Daoy (cell line): ENCODE measurements around the gene JPH3. TPM values are rescaled to one million over a fixed set of nuclear protein-coding genes. Genes with fewer than 3 reads are reported as not detected.
"Not testable (repeated sequence)": the region's sequence is repeated elsewhere in the genome, so short reads cannot be mapped to it uniquely, and the experiment has no call there.

Experiments
- DNase-seq: peaks from one replicate; pipeline ENCODE4 v3.0.0-alpha.2; 2015; ENCODE audit warnings: low read depth
- total RNA-seq: library from RNA; depleted of rRNA; stranded (reverse); fragments of >200 nt; shearing (Covaris generic); gene quantifications from 2 replicates; pipeline ENCODE4 v1.2.3, GENCODE V29; 2014

Gene JPH3
- total RNA-seq, 1 experiment from 2014 or later, result 6.2 TPM

GRCh38 chr16:87681051-87681602, 78.8 kb downstream of the JPH3 start:
- not testable (repeated sequence) for DNase-seq

- DNase-seq, result peak; percentile 63
Measured at GRCh38 chr16:87681981-87682570, 79.8 kb downstream of the JPH3 start.

- DNase-seq, result no peak
Measured at GRCh38 chr16:87682852-87683399, 80.6 kb downstream of the JPH3 start.

- DNase-seq, result no peak
Measured at GRCh38 chr16:87684106-87684677, 81.9 kb downstream of the JPH3 start.

GRCh38 chr16:87684711-87685404, 82.5 kb downstream of the JPH3 start:
- no peak for DNase-seq

- no peak for DNase-seq
Measured at GRCh38 chr16:87685405-87685755, 83.1 kb downstream of the JPH3 start.

GRCh38 chr16:87685766-87686165, 83.5 kb downstream of the JPH3 start:
- DNase-seq, result no peak

GRCh38 chr16:87686697-87687096, 84.4 kb downstream of the JPH3 start:
- DNase-seq, result no peak

- peak; percentile 46 for DNase-seq
Measured at GRCh38 chr16:87687126-87687910, 85.0 kb downstream of the JPH3 start.

- DNase-seq, result no peak
Measured at GRCh38 chr16:87687998-87688529, 85.8 kb downstream of the JPH3 start.

- no peak for DNase-seq
Measured at GRCh38 chr16:87688876-87689815, 86.8 kb downstream of the JPH3 start.

GRCh38 chr16:87689956-87690465, 87.7 kb downstream of the JPH3 start:
- DNase-seq, result no peak

- no peak for DNase-seq
Measured at GRCh38 chr16:87690911-87691685, 88.8 kb downstream of the JPH3 start.

GRCh38 chr16:87691686-87692079, 89.4 kb downstream of the JPH3 start:
- no peak for DNase-seq

- DNase-seq, result no peak
Measured at GRCh38 chr16:87692176-87692575, 89.9 kb downstream of the JPH3 start.

- DNase-seq, result no peak
Measured at GRCh38 chr16:87692756-87693155, 90.4 kb downstream of the JPH3 start.

- DNase-seq, result no peak
Measured at GRCh38 chr16:87693827-87694226, 91.5 kb downstream of the JPH3 start.

- DNase-seq, result no peak
Measured at GRCh38 chr16:87694441-87695125, 92.3 kb downstream of the JPH3 start.

GRCh38 chr16:87695534-87695933, 93.2 kb downstream of the JPH3 start:
- DNase-seq, result no peak
